ENCODE results near the gene TMEM269.
A peak's percentile ranks its signal among the peaks of the same experiment; 100 is the strongest.

TMEM269 gene

DNA sequence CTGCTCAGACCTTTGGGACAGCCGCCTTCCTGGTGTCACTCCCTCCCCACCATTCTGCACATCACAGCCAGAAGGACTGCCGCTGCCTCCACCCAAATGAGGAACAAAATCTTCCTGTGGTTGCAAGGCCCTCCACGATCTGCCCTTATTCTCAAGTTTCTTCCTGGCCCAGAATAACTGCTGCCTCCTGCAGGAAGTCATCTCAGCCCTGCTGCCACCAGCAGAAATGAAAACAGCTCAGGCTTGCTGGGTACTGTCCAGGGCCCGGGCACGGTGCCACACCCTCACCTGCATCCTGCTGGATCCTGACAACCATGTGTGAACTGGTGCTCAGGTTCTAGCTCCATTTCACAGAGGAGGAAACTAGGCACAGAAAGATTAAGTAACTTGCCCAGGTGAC is 47.5 kb upstream of the TMEM269 start:
- Histone ChIP-seq H3K4me3 (ENCODE audit: low read depth, low read length) (no peak overlapping the region), H3K27ac (no peak overlapping the region), H3K36me3 (replicated peaks) (no peaks in the 10 kb centered on the region), H3K27me3 (replicated peaks) (no peaks in the 10 kb centered on the region)
- in situ Hi-C loops (cut with HindIII; ENCODE audit: low pct_ligation_motif_present, low sequenced_read_pairs) = no loop called here
- TF ChIP-seq CTCF (IDR thresholded peaks at IDR 0.05; ENCODE audit: low read depth, low read length, missing control alignments) = peak; percentile 19
- DNase-seq = no peak

DNA sequence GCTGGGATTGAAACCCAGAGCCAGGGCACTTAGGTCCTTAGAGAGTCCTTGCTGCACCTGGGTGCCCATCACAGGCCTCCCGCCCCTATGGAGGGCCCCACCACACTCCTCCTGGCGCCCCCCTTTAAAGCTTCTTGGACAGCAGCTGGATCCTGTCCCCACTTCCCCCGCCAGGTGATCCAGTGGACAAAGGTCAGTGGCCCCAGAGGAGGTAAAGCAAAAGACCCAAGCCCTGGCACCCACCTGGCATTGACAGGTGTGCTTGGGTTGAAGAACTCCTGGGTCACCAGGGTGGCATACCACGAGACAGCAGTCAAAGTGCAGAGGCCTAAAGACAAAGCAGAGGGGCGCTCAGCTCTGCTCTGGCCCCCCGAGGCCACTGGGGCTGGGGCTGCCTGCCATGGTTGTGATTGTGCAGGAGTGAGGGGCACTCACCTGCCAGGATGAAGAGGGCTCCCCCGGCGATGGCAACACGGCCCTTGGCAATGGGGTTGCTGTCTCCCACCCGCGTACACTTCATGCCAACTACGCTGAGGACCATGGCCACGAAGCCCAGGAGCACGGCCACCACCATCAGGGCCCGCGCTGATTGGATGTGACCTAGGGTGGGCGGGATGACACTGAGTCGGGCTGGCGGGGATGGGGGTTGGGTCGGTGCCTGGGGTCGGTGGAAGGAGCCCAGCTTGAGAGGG is 46.7 kb upstream of the TMEM269 start:
- Histone ChIP-seq H3K27ac (no peak overlapping the region), H3K36me3 (replicated peaks) (no peaks in the 10 kb centered on the region), H3K4me3 (ENCODE audit: low read depth, low read length) (no peak overlapping the region), H3K27me3 (replicated peaks) (no peaks in the 10 kb centered on the region)
- TF ChIP-seq CTCF (IDR thresholded peaks at IDR 0.05; ENCODE audit: low read depth, low read length, missing control alignments) = no peak
- no peak for DNase-seq
- in situ Hi-C loops (cut with HindIII; ENCODE audit: low pct_ligation_motif_present, low sequenced_read_pairs) = no loop called here

GRCh38 chr1:42738678-42739226 is 46.0 kb upstream of the TMEM269 start:
- no peak for DNase-seq
- Histone ChIP-seq H3K27ac (no peak overlapping the region), H3K36me3 (replicated peaks) (no peaks in the 10 kb centered on the region), H3K4me3 (ENCODE audit: low read depth, low read length) (no peak overlapping the region), H3K27me3 (replicated peaks) (no peaks in the 10 kb centered on the region)
- in situ Hi-C loops (cut with HindIII; ENCODE audit: low pct_ligation_motif_present, low sequenced_read_pairs) = no loop called here
- TF ChIP-seq CTCF (IDR thresholded peaks at IDR 0.05; ENCODE audit: low read depth, low read length, missing control alignments) = no peak

DNA sequence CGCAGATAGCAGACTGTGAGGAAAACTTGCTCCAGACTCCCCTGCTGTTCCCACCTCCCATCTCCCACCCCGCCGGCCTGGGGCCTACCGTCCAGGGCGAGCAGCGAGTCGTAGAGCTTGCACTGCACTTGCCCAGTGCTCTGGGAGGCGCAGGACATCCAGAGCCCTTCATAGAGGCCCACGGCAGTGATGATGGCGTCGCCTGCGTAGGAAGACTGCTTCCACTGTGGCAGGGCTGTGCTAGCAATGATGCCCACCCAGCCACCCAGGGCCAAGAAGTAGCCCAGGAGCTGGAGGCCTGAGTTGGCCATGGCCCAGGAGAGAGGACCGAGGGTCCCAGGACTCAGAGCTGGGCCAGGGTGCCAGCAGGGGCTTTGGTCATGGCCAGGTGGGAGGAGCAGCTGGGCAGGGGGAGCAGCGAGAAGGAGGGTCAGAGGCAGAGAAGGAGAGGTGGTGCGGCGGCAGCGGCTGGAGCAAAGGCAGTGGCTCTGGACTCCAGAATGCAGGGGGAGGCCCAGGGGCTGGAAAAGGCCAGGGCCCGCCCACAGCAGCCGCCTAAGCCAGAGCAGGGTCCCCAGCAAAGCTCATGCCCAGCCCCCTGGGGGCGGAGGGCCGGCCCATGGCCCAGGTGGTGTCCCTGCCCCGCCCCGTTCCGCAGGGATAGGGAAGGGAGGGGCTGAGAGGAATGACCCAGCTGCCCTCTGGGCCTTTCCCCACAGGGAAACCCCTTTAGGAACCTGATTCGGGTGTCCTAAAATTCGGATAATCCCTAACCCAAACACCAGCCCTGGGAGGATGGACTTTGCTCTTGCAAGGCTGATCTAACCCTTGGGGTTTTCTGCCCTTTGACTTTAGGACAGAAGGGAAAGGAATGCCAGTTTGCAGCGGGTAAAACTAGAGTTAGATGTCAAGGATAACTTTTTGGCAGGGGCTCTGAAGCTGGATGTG is 44.8 kb upstream of the TMEM269 start, which contains the start of gene CLDN19:
Gene CLDN19, minus strand, starts transcription at position 484 of the 948 bp plus-strand sequence. Its CDS starts 173 bp downstream, at position 311.
- Histone ChIP-seq H3K27ac (no peak within 1 kb of the TSS), H3K4me3 (ENCODE audit: low read depth, low read length) (no peak within 1 kb of the TSS), H3K36me3 (replicated peaks) (no peaks in the 10 kb centered on the region), H3K27me3 (replicated peaks) (no peaks in the 10 kb centered on the region)
- no peak for TF ChIP-seq CTCF (IDR thresholded peaks at IDR 0.05; ENCODE audit: low read depth, low read length, missing control alignments)
- in situ Hi-C loops (cut with HindIII; ENCODE audit: low pct_ligation_motif_present, low sequenced_read_pairs) = no loop called here
- DNase-seq = no peak

DNA sequence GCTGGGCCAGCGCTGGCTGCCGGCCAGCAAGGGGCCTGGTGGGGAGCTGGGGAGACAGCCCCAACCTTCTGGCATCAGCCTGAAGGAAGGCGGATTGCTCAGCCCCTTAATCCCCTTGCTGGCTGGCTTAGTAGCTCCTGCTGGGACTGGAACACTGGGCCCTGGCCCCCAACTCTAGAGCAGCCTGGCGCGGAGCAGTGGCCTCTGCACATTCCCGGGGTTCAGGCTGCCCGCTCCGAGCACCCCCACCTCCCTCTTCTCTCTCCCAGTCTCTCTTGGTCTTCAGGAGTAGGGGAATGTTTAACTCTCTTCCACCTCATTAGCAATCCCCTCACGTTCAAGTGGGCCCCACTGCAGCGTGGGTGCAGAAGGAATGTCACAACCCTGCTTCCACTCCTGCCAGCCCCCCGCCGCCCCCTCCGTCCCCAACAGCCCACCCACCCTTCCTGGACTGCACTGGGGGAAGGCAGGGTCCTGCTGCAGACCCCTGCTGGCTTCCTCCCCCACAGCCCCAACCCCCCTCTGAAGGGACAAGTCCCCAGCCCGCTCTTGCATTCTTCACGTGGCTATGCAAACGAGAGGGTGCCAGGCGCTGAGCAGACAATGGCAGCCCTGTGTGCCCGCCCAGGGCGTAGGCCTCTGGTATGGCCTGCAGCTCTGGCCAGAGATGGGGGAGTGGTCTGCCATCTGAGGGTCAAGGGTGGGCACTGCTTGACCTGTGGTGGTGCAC is 43.8 kb upstream of the TMEM269 start:
- H3K27me3 ChIP-seq (replicated peaks) = no peaks in the 10 kb centered on the region
- no peak for DNase-seq
- in situ Hi-C loops (cut with HindIII; ENCODE audit: low pct_ligation_motif_present, low sequenced_read_pairs) = no loop called here
- H3K36me3 ChIP-seq (replicated peaks) = peaks cover 6% of the 10 kb centered on the region
- H3K27ac ChIP-seq = no peak overlapping the region
- no peak overlapping the region for H3K4me3 ChIP-seq (ENCODE audit: low read depth, low read length)
- TF ChIP-seq CTCF (IDR thresholded peaks at IDR 0.05; ENCODE audit: low read depth, low read length, missing control alignments) = no peak

Data from brain microvascular endothelial cell (primary cell).